ENCODE measurements around the gene NDUFS6.

The NDUFS6 gene

GRCh38 chr5:1755321-1755949 is 45.8 kb upstream of the NDUFS6 start:
- no peak for TF ChIP-seq CTCF (IDR thresholded peaks at IDR 0.05; ENCODE audit: extremely low read depth, insufficient read depth, missing control alignments)
- DNase-seq (ENCODE audit: low spot score) = no peak
- in situ Hi-C loops (cut with MboI; ENCODE audit: low pct_unique_long_range_greater_than_20kb, low sequenced_read_pairs, unreplicated experiment) = loop anchor here (25.0 kb wide), 1 partner anchor 257 kb away; no protein-coding TSS in a partner anchor

- TF ChIP-seq CTCF (IDR thresholded peaks at IDR 0.05; ENCODE audit: extremely low read depth, insufficient read depth, missing control alignments) = no peak
- DNase-seq (ENCODE audit: low spot score) = no peak
- in situ Hi-C loops (cut with MboI; ENCODE audit: low pct_unique_long_range_greater_than_20kb, low sequenced_read_pairs, unreplicated experiment) = loop anchor here (25.0 kb wide), 1 partner anchor 256 kb away; no protein-coding TSS in a partner anchor
These were observed 44.7 kb upstream of the NDUFS6 start for GRCh38 chr5:1756481-1756880.

GRCh38 chr5:1757511-1757910 is 43.7 kb upstream of the NDUFS6 start:
- no peak for DNase-seq (ENCODE audit: low spot score)
- no peak for TF ChIP-seq CTCF (IDR thresholded peaks at IDR 0.05; ENCODE audit: extremely low read depth, insufficient read depth, missing control alignments)
- in situ Hi-C loops (cut with MboI; ENCODE audit: low pct_unique_long_range_greater_than_20kb, low sequenced_read_pairs, unreplicated experiment) = loop anchor here (25.0 kb wide), 1 partner anchor 255 kb away; no protein-coding TSS in a partner anchor

GRCh38 chr5:1758574-1758973 is 42.6 kb upstream of the NDUFS6 start:
- no peak for DNase-seq (ENCODE audit: low spot score)
- in situ Hi-C loops (cut with MboI; ENCODE audit: low pct_unique_long_range_greater_than_20kb, low sequenced_read_pairs, unreplicated experiment) = loop anchor here (25.0 kb wide), 1 partner anchor 254 kb away; no protein-coding TSS in a partner anchor
- TF ChIP-seq CTCF (IDR thresholded peaks at IDR 0.05; ENCODE audit: extremely low read depth, insufficient read depth, missing control alignments) = no peak

- in situ Hi-C loops (cut with MboI; ENCODE audit: low pct_unique_long_range_greater_than_20kb, low sequenced_read_pairs, unreplicated experiment) = loop anchor here (25.0 kb wide), 1 partner anchor 253 kb away; no protein-coding TSS in a partner anchor
- TF ChIP-seq CTCF (IDR thresholded peaks at IDR 0.05; ENCODE audit: extremely low read depth, insufficient read depth, missing control alignments) = no peak
- DNase-seq (ENCODE audit: low spot score) = no peak
These were observed 41.7 kb upstream of the NDUFS6 start for GRCh38 chr5:1759378-1759970.

GRCh38 chr5:1760231-1760630 is 41.0 kb upstream of the NDUFS6 start:
- TF ChIP-seq CTCF (IDR thresholded peaks at IDR 0.05; ENCODE audit: extremely low read depth, insufficient read depth, missing control alignments) = no peak
- DNase-seq (ENCODE audit: low spot score) = no peak
- in situ Hi-C loops (cut with MboI; ENCODE audit: low pct_unique_long_range_greater_than_20kb, low sequenced_read_pairs, unreplicated experiment) = loop anchor here (25.0 kb wide), 1 partner anchor 252 kb away; no protein-coding TSS in a partner anchor
